HEK293 (cell line): Measurements from ENCODE around the gene VSTM4.

Experiments
- CTCF ChIA-PET: fragments of 350-600 bp; formaldehyde crosslinking; extraction: SDS; loops from one replicate; lab custom pipeline; 2021; ENCODE audit warnings: antibody characterized with exemption; lab: Yijun Ruan, JAX
- POLR2A ChIA-PET: fragments of 300-600 bp; formaldehyde crosslinking; extraction: SDS; loops from one replicate; lab custom pipeline; 2020; ENCODE audit warnings: antibody characterized with exemption, inconsistent platforms; lab: Yijun Ruan, JAX
- H3K27ac ChIP-seq: fragments of 200-500 bp; sonication (Bioruptor generic); 2 replicates; pipeline ENCODE4 v1.5.1; 2014; ENCODE audit warnings: low read depth, low read length, control low read depth, inconsistent platforms; ENCODE audit errors: extremely low read depth
- H3K36me3 ChIP-seq, 2 experiments: fragments of 200-500 bp in 1 of 2; sonication (Bioruptor generic) in 1 of 2; 1 replicate in 1 of 2; 2 replicates in 1 of 2; pipeline ENCODE4 v1.5.1; 2014 to 2017; ENCODE audit warnings: inconsistent platforms in 2 of 2, low read length in 2 of 2; ENCODE audit not compliant: control insufficient read depth in 2 of 2, insufficient read depth in 1 of 2
- H3K4me1 ChIP-seq: fragments of 200-500 bp; sonication (Bioruptor generic); 2 replicates; pipeline ENCODE4 v1.5.1; 2014; ENCODE audit warnings: mild to moderate bottlenecking, low read length, inconsistent platforms; ENCODE audit not compliant: control insufficient read depth, insufficient read depth
- H3K4me3 ChIP-seq: 2 replicates; pipeline ENCODE4 v1.5.1; 2011; ENCODE audit warnings: low read depth, mild to moderate bottlenecking, control low read depth, low read length, moderate library complexity
- H3K9me3 ChIP-seq: fragments of 200-500 bp; sonication (Bioruptor generic); 2 replicates; pipeline ENCODE4 v1.5.1; 2014; ENCODE audit warnings: low read depth, low read length, inconsistent platforms; ENCODE audit not compliant: control insufficient read depth, insufficient read depth
- OVOL3 ChIP-seq: fragments of 450-650 bp; formaldehyde crosslinking; IDR thresholded peaks from 2 replicates; pipeline ENCODE4 v1.5.1; 2016; ENCODE audit warnings: missing biosample characterization, missing genetic modification characterization
- SP7 ChIP-seq: fragments of 450-650 bp; formaldehyde crosslinking; IDR thresholded peaks from 2 replicates; pipeline ENCODE4 v1.5.1; 2016; ENCODE audit warnings: missing biosample characterization, missing genetic modification characterization
- ZNF19 ChIP-seq: fragments of 450-650 bp; formaldehyde crosslinking; IDR thresholded peaks from 2 replicates; pipeline ENCODE4; 2016; ENCODE audit warnings: missing biosample characterization, missing genetic modification characterization, low read depth
- ZNF202 ChIP-seq: fragments of 450-650 bp; formaldehyde crosslinking; IDR thresholded peaks from 2 replicates; pipeline ENCODE4 v1.5.1; 2016; ENCODE audit warnings: missing biosample characterization, missing genetic modification characterization, borderline replicate concordance
- ZNF23 ChIP-seq: fragments of 450-650 bp; formaldehyde crosslinking; IDR thresholded peaks from 2 replicates; pipeline ENCODE4 v1.5.1; 2016; ENCODE audit warnings: missing biosample characterization, missing genetic modification characterization, borderline replicate concordance
- ZNF266 ChIP-seq: fragments of 450-650 bp; formaldehyde crosslinking; IDR thresholded peaks from 2 replicates; pipeline ENCODE4 v1.5.1; 2016; ENCODE audit warnings: missing biosample characterization, missing genetic modification characterization, low read depth
- ZNF292 ChIP-seq: fragments of 450-650 bp; formaldehyde crosslinking; IDR thresholded peaks from 2 replicates; pipeline ENCODE4 v1.5.1; 2016; ENCODE audit warnings: low read depth, missing biosample characterization, missing genetic modification characterization, borderline replicate concordance
- ZNF404 ChIP-seq: fragments of 450-650 bp; formaldehyde crosslinking; IDR thresholded peaks from 2 replicates; pipeline ENCODE4 v1.5.1; 2017; ENCODE audit warnings: missing biosample characterization, missing genetic modification characterization
- ZNF501 ChIP-seq: fragments of 450-650 bp; formaldehyde crosslinking; IDR thresholded peaks from 2 replicates; pipeline ENCODE4 v1.5.1; 2016; ENCODE audit warnings: missing biosample characterization, missing genetic modification characterization
- ZNF571 ChIP-seq: fragments of 450-650 bp; formaldehyde crosslinking; IDR thresholded peaks from 2 replicates; pipeline ENCODE4 v1.5.0; 2017; ENCODE audit warnings: missing biosample characterization, missing genetic modification characterization
- ZNF791 ChIP-seq: fragments of 450-650 bp; formaldehyde crosslinking; IDR thresholded peaks from 2 replicates; pipeline ENCODE4 v1.5.1; 2016; ENCODE audit warnings: missing biosample characterization, missing genetic modification characterization
- ZNF792 ChIP-seq: fragments of 450-650 bp; formaldehyde crosslinking; IDR thresholded peaks from 2 replicates; pipeline ENCODE4 v1.5.1; 2016; ENCODE audit warnings: missing biosample characterization, missing genetic modification characterization
- ZSCAN30 ChIP-seq: fragments of 450-650 bp; IDR thresholded peaks from 2 replicates; pipeline ENCODE4 v1.5.1; 2018; ENCODE audit warnings: missing biosample characterization, mild to moderate bottlenecking, missing genetic modification characterization, moderate library complexity
- TF ChIP-seq, protein P1 (sequence below): fragments of 450-650 bp; formaldehyde crosslinking; optimal IDR thresholded peaks from 2 replicates; pipeline ENCODE3; 2016; ENCODE audit warnings: missing biosample characterization, mild to moderate bottlenecking, missing genetic modification characterization
- TF ChIP-seq, protein P2 (sequence below): fragments of 450-650 bp; formaldehyde crosslinking; IDR thresholded peaks from 2 replicates; pipeline ENCODE4 v1.5.1; 2017; ENCODE audit warnings: missing biosample characterization, missing genetic modification characterization
- TF ChIP-seq, protein P3 (sequence below): fragments of 450-650 bp; formaldehyde crosslinking; IDR thresholded peaks from 2 replicates; pipeline ENCODE4 v1.5.1; 2016; ENCODE audit warnings: missing biosample characterization, missing genetic modification characterization
- TF ChIP-seq, protein P4 (sequence below): fragments of 450-650 bp; formaldehyde crosslinking; IDR thresholded peaks from 2 replicates; pipeline ENCODE4 v1.5.1; 2016; ENCODE audit warnings: missing biosample characterization, missing genetic modification characterization
- TF ChIP-seq, protein P5 (sequence below): fragments of 450-650 bp; formaldehyde crosslinking; IDR thresholded peaks from 2 replicates; pipeline ENCODE4 v1.5.1; 2016; ENCODE audit warnings: missing biosample characterization, missing genetic modification characterization, borderline replicate concordance

Gene VSTM4

DNA sequence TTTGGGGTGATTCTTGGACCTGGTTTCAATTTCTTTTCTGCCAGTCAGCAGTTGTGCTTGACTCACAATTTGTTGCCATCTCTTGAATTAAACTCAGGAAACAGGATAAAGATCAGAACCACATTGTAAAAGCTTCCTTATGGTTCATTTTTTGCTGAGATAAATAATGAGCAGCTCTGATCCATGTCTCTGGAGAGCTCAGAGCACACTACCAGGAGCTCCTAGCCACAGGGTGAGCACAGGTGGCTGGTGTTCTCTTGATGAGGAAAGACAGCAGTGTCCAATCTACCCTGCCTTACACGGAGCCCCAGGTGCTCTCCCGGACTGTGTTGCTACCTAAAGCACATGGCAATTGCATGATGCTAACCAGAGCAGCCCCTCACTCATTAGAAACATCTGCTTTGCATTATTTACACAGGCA lies 35.7 kb upstream of the VSTM4 start (continued):
- TF ChIP-seq, protein P1, sequence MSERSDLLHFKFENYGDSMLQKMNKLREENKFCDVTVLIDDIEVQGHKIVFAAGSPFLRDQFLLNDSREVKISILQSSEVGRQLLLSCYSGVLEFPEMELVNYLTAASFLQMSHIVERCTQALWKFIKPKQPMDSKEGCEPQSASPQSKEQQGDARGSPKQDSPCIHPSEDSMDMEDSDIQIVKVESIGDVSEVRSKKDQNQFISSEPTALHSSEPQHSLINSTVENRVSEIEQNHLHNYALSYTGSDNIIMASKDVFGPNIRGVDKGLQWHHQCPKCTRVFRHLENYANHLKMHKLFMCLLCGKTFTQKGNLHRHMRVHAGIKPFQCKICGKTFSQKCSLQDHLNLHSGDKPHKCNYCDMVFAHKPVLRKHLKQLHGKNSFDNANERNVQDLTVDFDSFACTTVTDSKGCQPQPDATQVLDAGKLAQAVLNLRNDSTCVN: no peak
- TF ChIP-seq ZNF292 (tag by site-specific recombination) (no peak), ZNF202 (tag by site-specific recombination) (no peak)
- TF ChIP-seq, protein P2, sequence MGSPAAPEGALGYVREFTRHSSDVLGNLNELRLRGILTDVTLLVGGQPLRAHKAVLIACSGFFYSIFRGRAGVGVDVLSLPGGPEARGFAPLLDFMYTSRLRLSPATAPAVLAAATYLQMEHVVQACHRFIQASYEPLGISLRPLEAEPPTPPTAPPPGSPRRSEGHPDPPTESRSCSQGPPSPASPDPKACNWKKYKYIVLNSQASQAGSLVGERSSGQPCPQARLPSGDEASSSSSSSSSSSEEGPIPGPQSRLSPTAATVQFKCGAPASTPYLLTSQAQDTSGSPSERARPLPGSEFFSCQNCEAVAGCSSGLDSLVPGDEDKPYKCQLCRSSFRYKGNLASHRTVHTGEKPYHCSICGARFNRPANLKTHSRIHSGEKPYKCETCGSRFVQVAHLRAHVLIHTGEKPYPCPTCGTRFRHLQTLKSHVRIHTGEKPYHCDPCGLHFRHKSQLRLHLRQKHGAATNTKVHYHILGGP (tag by site-specific recombination): no peak
- TF ChIP-seq, protein P3, sequence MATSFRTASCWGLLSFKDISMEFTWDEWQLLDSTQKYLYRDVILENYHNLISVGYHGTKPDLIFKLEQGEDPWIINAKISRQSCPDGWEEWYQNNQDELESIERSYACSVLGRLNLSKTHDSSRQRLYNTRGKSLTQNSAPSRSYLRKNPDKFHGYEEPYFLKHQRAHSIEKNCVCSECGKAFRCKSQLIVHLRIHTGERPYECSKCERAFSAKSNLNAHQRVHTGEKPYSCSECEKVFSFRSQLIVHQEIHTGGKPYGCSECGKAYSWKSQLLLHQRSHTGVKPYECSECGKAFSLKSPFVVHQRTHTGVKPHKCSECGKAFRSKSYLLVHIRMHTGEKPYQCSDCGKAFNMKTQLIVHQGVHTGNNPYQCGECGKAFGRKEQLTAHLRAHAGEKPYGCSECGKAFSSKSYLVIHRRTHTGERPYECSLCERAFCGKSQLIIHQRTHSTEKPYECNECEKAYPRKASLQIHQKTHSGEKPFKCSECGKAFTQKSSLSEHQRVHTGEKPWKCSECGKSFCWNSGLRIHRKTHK (tag by site-specific recombination): no peak

DNA sequence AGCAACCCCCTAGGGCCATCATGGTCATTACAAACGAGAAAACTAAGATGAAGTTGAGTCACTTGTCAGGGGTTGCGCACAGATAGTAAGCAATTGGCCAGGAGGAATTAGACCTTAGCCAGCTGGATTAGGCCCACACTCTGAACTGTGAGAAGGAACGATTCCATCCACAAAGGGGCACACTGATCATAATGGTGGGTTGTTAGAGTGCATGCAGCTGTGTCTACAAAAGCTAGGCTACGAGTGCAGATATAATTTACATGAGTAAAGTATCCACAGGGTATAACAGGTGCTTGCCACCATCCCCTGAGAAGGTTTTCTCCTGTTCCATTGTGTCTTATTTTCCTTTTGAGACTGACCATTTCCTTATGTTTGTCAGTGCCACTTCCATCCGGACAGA lies 35.1 kb upstream of the VSTM4 start:
- CTCF ChIA-PET: no interaction called here
- Histone ChIP-seq H3K4me1 (no peaks in the 10 kb centered on the region), H3K4me3 (no peak overlapping the region), H3K27ac (no peak overlapping the region), H3K9me3 (no peaks in the 10 kb centered on the region), H3K36me3 (no peaks in the 10 kb centered on the region)
- POLR2A ChIA-PET: no interaction called here
- TF ChIP-seq ZNF501 (tag by site-specific recombination) (no peak), ZNF791 (tag by site-specific recombination) (no peak), ZNF571 (tag by site-specific recombination) (no peak), ZNF23 (no peak), ZNF792 (tag by site-specific recombination) (no peak), SP7 (no peak), ZNF19 (tag by site-specific recombination) (no peak), OVOL3 (no peak), ZNF266 (tag by site-specific recombination) (no peak), ZNF404 (tag by site-specific recombination) (no peak), ZSCAN30 (tag by site-specific recombination) (no peak)
- TF ChIP-seq, protein P4, sequence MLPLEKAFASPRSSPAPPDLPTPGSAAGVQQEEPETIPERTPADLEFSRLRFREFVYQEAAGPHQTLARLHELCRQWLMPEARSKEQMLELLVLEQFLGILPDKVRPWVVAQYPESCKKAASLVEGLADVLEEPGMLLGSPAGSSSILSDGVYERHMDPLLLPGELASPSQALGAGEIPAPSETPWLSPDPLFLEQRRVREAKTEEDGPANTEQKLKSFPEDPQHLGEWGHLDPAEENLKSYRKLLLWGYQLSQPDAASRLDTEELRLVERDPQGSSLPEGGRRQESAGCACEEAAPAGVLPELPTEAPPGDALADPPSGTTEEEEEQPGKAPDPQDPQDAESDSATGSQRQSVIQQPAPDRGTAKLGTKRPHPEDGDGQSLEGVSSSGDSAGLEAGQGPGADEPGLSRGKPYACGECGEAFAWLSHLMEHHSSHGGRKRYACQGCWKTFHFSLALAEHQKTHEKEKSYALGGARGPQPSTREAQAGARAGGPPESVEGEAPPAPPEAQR (tag by site-specific recombination): no peak
- TF ChIP-seq, protein P5, sequence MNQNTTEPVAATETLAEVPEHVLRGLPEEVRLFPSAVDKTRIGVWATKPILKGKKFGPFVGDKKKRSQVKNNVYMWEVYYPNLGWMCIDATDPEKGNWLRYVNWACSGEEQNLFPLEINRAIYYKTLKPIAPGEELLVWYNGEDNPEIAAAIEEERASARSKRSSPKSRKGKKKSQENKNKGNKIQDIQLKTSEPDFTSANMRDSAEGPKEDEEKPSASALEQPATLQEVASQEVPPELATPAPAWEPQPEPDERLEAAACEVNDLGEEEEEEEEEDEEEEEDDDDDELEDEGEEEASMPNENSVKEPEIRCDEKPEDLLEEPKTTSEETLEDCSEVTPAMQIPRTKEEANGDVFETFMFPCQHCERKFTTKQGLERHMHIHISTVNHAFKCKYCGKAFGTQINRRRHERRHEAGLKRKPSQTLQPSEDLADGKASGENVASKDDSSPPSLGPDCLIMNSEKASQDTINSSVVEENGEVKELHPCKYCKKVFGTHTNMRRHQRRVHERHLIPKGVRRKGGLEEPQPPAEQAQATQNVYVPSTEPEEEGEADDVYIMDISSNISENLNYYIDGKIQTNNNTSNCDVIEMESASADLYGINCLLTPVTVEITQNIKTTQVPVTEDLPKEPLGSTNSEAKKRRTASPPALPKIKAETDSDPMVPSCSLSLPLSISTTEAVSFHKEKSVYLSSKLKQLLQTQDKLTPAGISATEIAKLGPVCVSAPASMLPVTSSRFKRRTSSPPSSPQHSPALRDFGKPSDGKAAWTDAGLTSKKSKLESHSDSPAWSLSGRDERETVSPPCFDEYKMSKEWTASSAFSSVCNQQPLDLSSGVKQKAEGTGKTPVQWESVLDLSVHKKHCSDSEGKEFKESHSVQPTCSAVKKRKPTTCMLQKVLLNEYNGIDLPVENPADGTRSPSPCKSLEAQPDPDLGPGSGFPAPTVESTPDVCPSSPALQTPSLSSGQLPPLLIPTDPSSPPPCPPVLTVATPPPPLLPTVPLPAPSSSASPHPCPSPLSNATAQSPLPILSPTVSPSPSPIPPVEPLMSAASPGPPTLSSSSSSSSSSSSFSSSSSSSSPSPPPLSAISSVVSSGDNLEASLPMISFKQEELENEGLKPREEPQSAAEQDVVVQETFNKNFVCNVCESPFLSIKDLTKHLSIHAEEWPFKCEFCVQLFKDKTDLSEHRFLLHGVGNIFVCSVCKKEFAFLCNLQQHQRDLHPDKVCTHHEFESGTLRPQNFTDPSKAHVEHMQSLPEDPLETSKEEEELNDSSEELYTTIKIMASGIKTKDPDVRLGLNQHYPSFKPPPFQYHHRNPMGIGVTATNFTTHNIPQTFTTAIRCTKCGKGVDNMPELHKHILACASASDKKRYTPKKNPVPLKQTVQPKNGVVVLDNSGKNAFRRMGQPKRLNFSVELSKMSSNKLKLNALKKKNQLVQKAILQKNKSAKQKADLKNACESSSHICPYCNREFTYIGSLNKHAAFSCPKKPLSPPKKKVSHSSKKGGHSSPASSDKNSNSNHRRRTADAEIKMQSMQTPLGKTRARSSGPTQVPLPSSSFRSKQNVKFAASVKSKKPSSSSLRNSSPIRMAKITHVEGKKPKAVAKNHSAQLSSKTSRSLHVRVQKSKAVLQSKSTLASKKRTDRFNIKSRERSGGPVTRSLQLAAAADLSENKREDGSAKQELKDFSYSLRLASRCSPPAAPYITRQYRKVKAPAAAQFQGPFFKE: no peak
